NCI-H82 treated with DMSO at 0.1 percent for 48 hours (cell line): ENCODE measurements around the gene CD9.

ENCODE experiments used
- DNase-seq: peaks from one replicate; lab custom pipeline; 2025; ENCODE audit not compliant: unreplicated experiment; lab: John Stamatoyannopoulos, UW

The CD9 gene

GRCh38 chr12:6273205-6273540 lies 73.0 kb downstream of the CD9 start:
- DNase-seq, result no peak

GRCh38 chr12:6273541-6274230 lies 73.5 kb downstream of the CD9 start:
- DNase-seq, result no peak

GRCh38 chr12:6274231-6275221 lies 74.3 kb downstream of the CD9 start:
- no peak for DNase-seq

- DNase-seq, result no peak
These were observed 76.0 kb downstream of the CD9 start for GRCh38 chr12:6275928-6276887.

GRCh38 chr12:6276956-6277620 lies 76.9 kb downstream of the CD9 start:
- no peak for DNase-seq

- no peak for DNase-seq
These were observed 77.8 kb downstream of the CD9 start for GRCh38 chr12:6277982-6278438.

GRCh38 chr12:6278439-6279255 lies 78.4 kb downstream of the CD9 start:
- peak; percentile 55 for DNase-seq

GRCh38 chr12:6279256-6279628 lies 79.0 kb downstream of the CD9 start:
- no peak for DNase-seq

- no peak for DNase-seq
These were observed 79.4 kb downstream of the CD9 start for GRCh38 chr12:6279631-6280030.

GRCh38 chr12:6280053-6280469 lies 79.9 kb downstream of the CD9 start:
- DNase-seq, result no peak

- DNase-seq, result no peak
These were observed 80.5 kb downstream of the CD9 start for GRCh38 chr12:6280672-6281071.

- no peak for DNase-seq
These were observed 81.0 kb downstream of the CD9 start for GRCh38 chr12:6281081-6281809.

GRCh38 chr12:6282453-6282840 lies 82.2 kb downstream of the CD9 start:
- no peak for DNase-seq

GRCh38 chr12:6284273-6284672 lies 84.1 kb downstream of the CD9 start:
- DNase-seq, result no peak

- peak; percentile 85 for DNase-seq
These were observed 84.9 kb downstream of the CD9 start for GRCh38 chr12:6285063-6285477.

- no peak for DNase-seq
These were observed 85.5 kb downstream of the CD9 start for GRCh38 chr12:6285532-6286306.
